ENCODE results near the gene AMOTL2.

Gene AMOTL2

GRCh38 chr3:134392336-134392983, 18.2 kb upstream of the AMOTL2 start:
- peaks cover 0 to 10% (median 0%) of the 10 kb centered on the region in 5 experiments for H3K27me3 ChIP-seq (replicated peaks in 2 of 5; ENCODE audit: control insufficient read depth in 4 of 5, insufficient read depth in 5 of 5, low read length in 4 of 5)
- H3K9me3 ChIP-seq (ENCODE audit: control extremely low read depth in 1 of 5, control insufficient read depth in 4 of 5, insufficient read depth in 2 of 5, low read depth in 1 of 5, low read length in 4 of 5) = peaks cover 0 to 4% (median 2%) of the 10 kb centered on the region in 5 experiments
- WGBS (ENCODE audit: insufficient coverage) = no CpG with 5 or more reads among the region's 1 CpG
- DNase-seq = peak in 2 of 3 donors; percentile 68
- ChIA-PET POLR2A (interaction anchor here (0.6 kb wide), 1 partner anchor 46 kb away, joined by 3 read pairs; no protein-coding TSS in a partner anchor), CTCF (interaction anchor here (0.6 to 1.5 kb wide), 5 partner anchors 9 to 603 kb away, joined by 3 to 5 read pairs (median 4); no protein-coding TSS in a partner anchor)
- peaks cover 0 to 23% (median 13%) of the 10 kb centered on the region in 4 experiments for H3K4me1 ChIP-seq (ENCODE audit: control extremely low read depth in 1 of 4, control insufficient read depth in 4 of 4, insufficient read depth in 4 of 4, low read length in 3 of 4)
- H3K4me3 ChIP-seq (ENCODE audit: control insufficient read depth in 1 of 7, extremely low read depth in 1 of 7, insufficient read depth in 4 of 7, low read depth in 2 of 7, low read length in 6 of 7) = no peak overlapping the region
- H3K27ac ChIP-seq (ENCODE audit: insufficient read depth in 1 of 2, low read depth in 1 of 2, low read length in 2 of 2, poor library complexity in 1 of 2, severe bottlenecking in 2 of 2) = no peak overlapping the region
- no peaks in the 10 kb centered on the region for H3K36me3 ChIP-seq (ENCODE audit: control insufficient read depth in 4 of 4, insufficient read depth in 4 of 4, low read length in 3 of 4)

GRCh38 chr3:134389865-134390264, 15.6 kb upstream of the AMOTL2 start:
- Histone ChIP-seq H3K36me3 (ENCODE audit: control insufficient read depth in 4 of 4, insufficient read depth in 4 of 4, low read length in 3 of 4) (no peaks in the 10 kb centered on the region), H3K9me3 (ENCODE audit: control extremely low read depth in 1 of 5, control insufficient read depth in 4 of 5, insufficient read depth in 2 of 5, low read depth in 1 of 5, low read length in 4 of 5) (peaks cover 0 to 4% (median 2%) of the 10 kb centered on the region in 5 experiments), H3K4me3 (ENCODE audit: control insufficient read depth in 1 of 7, extremely low read depth in 1 of 7, insufficient read depth in 4 of 7, low read depth in 2 of 7, low read length in 6 of 7) (no peak overlapping the region), H3K27me3 (replicated peaks in 2 of 5; ENCODE audit: control insufficient read depth in 4 of 5, insufficient read depth in 5 of 5, low read length in 4 of 5) (peaks cover 0 to 4% (median 0%) of the 10 kb centered on the region in 5 experiments), H3K4me1 (ENCODE audit: control extremely low read depth in 1 of 4, control insufficient read depth in 4 of 4, insufficient read depth in 4 of 4, low read length in 3 of 4) (peaks cover 0 to 23% (median 15%) of the 10 kb centered on the region in 4 experiments), H3K27ac (ENCODE audit: insufficient read depth in 1 of 2, low read depth in 1 of 2, low read length in 2 of 2, poor library complexity in 1 of 2, severe bottlenecking in 2 of 2) (no peak overlapping the region)
- CTCF ChIA-PET = interaction anchor here (0.7 to 0.9 kb wide), 2 partner anchors 84 to 86 kb away, joined by 3 read pairs; no protein-coding TSS in a partner anchor
- 100% methylated on average over 1 of the region's 1 CpG for WGBS (ENCODE audit: insufficient coverage)
- no peak for DNase-seq
- POLR2A ChIA-PET = no interaction called here

GRCh38 chr3:134388788-134389485, 14.7 kb upstream of the AMOTL2 start:
- Histone ChIP-seq H3K9me3 (ENCODE audit: control extremely low read depth in 1 of 5, control insufficient read depth in 4 of 5, insufficient read depth in 2 of 5, low read depth in 1 of 5, low read length in 4 of 5) (peaks cover 0 to 4% (median 2%) of the 10 kb centered on the region in 5 experiments), H3K27ac (ENCODE audit: insufficient read depth in 1 of 2, low read depth in 1 of 2, low read length in 2 of 2, poor library complexity in 1 of 2, severe bottlenecking in 2 of 2) (no peak overlapping the region), H3K27me3 (replicated peaks in 2 of 5; ENCODE audit: control insufficient read depth in 4 of 5, insufficient read depth in 5 of 5, low read length in 4 of 5) (peaks cover 0 to 4% (median 0%) of the 10 kb centered on the region in 5 experiments), H3K36me3 (ENCODE audit: control insufficient read depth in 4 of 4, insufficient read depth in 4 of 4, low read length in 3 of 4) (no peaks in the 10 kb centered on the region), H3K4me1 (ENCODE audit: control extremely low read depth in 1 of 4, control insufficient read depth in 4 of 4, insufficient read depth in 4 of 4, low read length in 3 of 4) (peaks cover 0 to 18% (median 14%) of the 10 kb centered on the region in 4 experiments), H3K4me3 (ENCODE audit: control insufficient read depth in 1 of 7, extremely low read depth in 1 of 7, insufficient read depth in 4 of 7, low read depth in 2 of 7, low read length in 6 of 7) (no peak overlapping the region)
- 92% methylated on average over 7 of the region's 10 CpGs for WGBS (ENCODE audit: insufficient coverage)
- no peak for DNase-seq
- ChIA-PET POLR2A (no interaction called here), CTCF (interaction anchor here (0.9 kb wide), 1 partner anchor 87 kb away, joined by 3 read pairs; no protein-coding TSS in a partner anchor)

GRCh38 chr3:134388292-134388691, 14.0 kb upstream of the AMOTL2 start:
- DNase-seq = no peak
- ChIA-PET POLR2A (no interaction called here), CTCF (interaction anchor here (1.1 to 1.4 kb wide), 3 partner anchors 13 to 85 kb away, joined by 3 to 4 read pairs (median 3); no protein-coding TSS in a partner anchor)
- Histone ChIP-seq H3K27me3 (replicated peaks in 2 of 5; ENCODE audit: control insufficient read depth in 4 of 5, insufficient read depth in 5 of 5, low read length in 4 of 5) (peaks cover 0 to 4% (median 0%) of the 10 kb centered on the region in 5 experiments), H3K36me3 (ENCODE audit: control insufficient read depth in 4 of 4, insufficient read depth in 4 of 4, low read length in 3 of 4) (no peaks in the 10 kb centered on the region), H3K4me3 (ENCODE audit: control insufficient read depth in 1 of 7, extremely low read depth in 1 of 7, insufficient read depth in 4 of 7, low read depth in 2 of 7, low read length in 6 of 7) (no peak overlapping the region), H3K9me3 (ENCODE audit: control extremely low read depth in 1 of 5, control insufficient read depth in 4 of 5, insufficient read depth in 2 of 5, low read depth in 1 of 5, low read length in 4 of 5) (peaks cover 0 to 4% (median 2%) of the 10 kb centered on the region in 5 experiments), H3K4me1 (ENCODE audit: control extremely low read depth in 1 of 4, control insufficient read depth in 4 of 4, insufficient read depth in 4 of 4, low read length in 3 of 4) (peaks cover 0 to 13% (median 10%) of the 10 kb centered on the region in 4 experiments), H3K27ac (ENCODE audit: insufficient read depth in 1 of 2, low read depth in 1 of 2, low read length in 2 of 2, poor library complexity in 1 of 2, severe bottlenecking in 2 of 2) (no peak overlapping the region)
- no CpG with 5 or more reads among the region's 1 CpG for WGBS (ENCODE audit: insufficient coverage)

GRCh38 chr3:134387293-134387692, 13.0 kb upstream of the AMOTL2 start:
- POLR2A ChIA-PET = no interaction called here
- WGBS (ENCODE audit: insufficient coverage) = 93% methylated on average over 3 of the region's 3 CpGs
- CTCF ChIA-PET = interaction anchor here (0.7 to 1.4 kb wide), 4 partner anchors 9 to 86 kb away, joined by 3 to 4 read pairs (median 3); no protein-coding TSS in a partner anchor

GRCh38 chr3:134384963-134385362, 10.7 kb upstream of the AMOTL2 start:
- Histone ChIP-seq H3K27me3 (replicated peaks in 2 of 5; ENCODE audit: control insufficient read depth in 4 of 5, insufficient read depth in 5 of 5, low read length in 4 of 5) (peaks cover 0 to 4% (median 0%) of the 10 kb centered on the region in 5 experiments), H3K4me1 (ENCODE audit: control extremely low read depth in 1 of 4, control insufficient read depth in 4 of 4, insufficient read depth in 4 of 4, low read length in 3 of 4) (peaks cover 0 to 4% (median 2%) of the 10 kb centered on the region in 4 experiments), H3K4me3 (ENCODE audit: control insufficient read depth in 1 of 7, extremely low read depth in 1 of 7, insufficient read depth in 4 of 7, low read depth in 2 of 7, low read length in 6 of 7) (no peak overlapping the region), H3K36me3 (ENCODE audit: control insufficient read depth in 4 of 4, insufficient read depth in 4 of 4, low read length in 3 of 4) (no peaks in the 10 kb centered on the region), H3K9me3 (ENCODE audit: control extremely low read depth in 1 of 5, control insufficient read depth in 4 of 5, insufficient read depth in 2 of 5, low read depth in 1 of 5, low read length in 4 of 5) (peaks cover 0 to 3% (median 2%) of the 10 kb centered on the region in 5 experiments), H3K27ac (ENCODE audit: insufficient read depth in 1 of 2, low read depth in 1 of 2, low read length in 2 of 2, poor library complexity in 1 of 2, severe bottlenecking in 2 of 2) (no peak overlapping the region)
- no peak for DNase-seq
- CTCF ChIA-PET = interaction anchor here (1.0 kb wide), 1 partner anchor 20 kb away, joined by 3 read pairs; no protein-coding TSS in a partner anchor
- POLR2A ChIA-PET = no interaction called here
- 98% methylated on average over 7 of the region's 7 CpGs for WGBS (ENCODE audit: insufficient coverage)

More at GRCh38 chr3:134387293-134387692, 13.0 kb upstream of the AMOTL2 start:
- H3K4me3 ChIP-seq (ENCODE audit: control insufficient read depth in 1 of 7, extremely low read depth in 1 of 7, insufficient read depth in 4 of 7, low read depth in 2 of 7, low read length in 6 of 7) = no peak overlapping the region
- H3K27me3 ChIP-seq (replicated peaks in 2 of 5; ENCODE audit: control insufficient read depth in 4 of 5, insufficient read depth in 5 of 5, low read length in 4 of 5) = peaks cover 0 to 4% (median 0%) of the 10 kb centered on the region in 5 experiments
- no peak overlapping the region for H3K27ac ChIP-seq (ENCODE audit: insufficient read depth in 1 of 2, low read depth in 1 of 2, low read length in 2 of 2, poor library complexity in 1 of 2, severe bottlenecking in 2 of 2)
- no peaks in the 10 kb centered on the region for H3K36me3 ChIP-seq (ENCODE audit: control insufficient read depth in 4 of 4, insufficient read depth in 4 of 4, low read length in 3 of 4)
- H3K4me1 ChIP-seq (ENCODE audit: control extremely low read depth in 1 of 4, control insufficient read depth in 4 of 4, insufficient read depth in 4 of 4, low read length in 3 of 4) = peaks cover 0 to 3% (median 1%) of the 10 kb centered on the region in 4 experiments
- H3K9me3 ChIP-seq (ENCODE audit: control extremely low read depth in 1 of 5, control insufficient read depth in 4 of 5, insufficient read depth in 2 of 5, low read depth in 1 of 5, low read length in 4 of 5) = peaks cover 0 to 4% (median 2%) of the 10 kb centered on the region in 5 experiments
- DNase-seq = no peak

All from common myeloid progenitor, CD34-positive (primary cell).